KMS-11 (cell line): Measurements from ENCODE around the gene HECW1.

Experiments used
- H2AFZ ChIP-seq: fragments of 200-600 bp; sonication (generic); 2 replicates; pipeline ENCODE4 v1.6.1; 2016; ENCODE audit warnings: antibody characterized with exemption, mixed run types, low read depth
- H3K27ac ChIP-seq: fragments of 200-600 bp; sonication (generic); 2 replicates; pipeline ENCODE4 v1.6.1; 2016; ENCODE audit warnings: mild to moderate bottlenecking, mixed run types
- H3K27me3 ChIP-seq: fragments of 200-600 bp; sonication (generic); 2 replicates; pipeline ENCODE4 v1.6.1; 2017; ENCODE audit warnings: mild to moderate bottlenecking, low read depth, mixed run types, moderate library complexity; ENCODE audit not compliant: insufficient read depth
- H3K36me3 ChIP-seq: fragments of 200-600 bp; sonication (generic); 2 replicates; pipeline ENCODE4 v1.6.1; 2017; ENCODE audit warnings: mild to moderate bottlenecking, mixed run types; ENCODE audit not compliant: insufficient read depth
- H3K4me1 ChIP-seq: fragments of 200-600 bp; sonication (generic); 2 replicates; pipeline ENCODE4 v1.6.1; 2016; ENCODE audit warnings: mild to moderate bottlenecking, low read depth, mixed run types; ENCODE audit not compliant: poor library complexity, severe bottlenecking
- H3K4me2 ChIP-seq: fragments of 200-600 bp; sonication (generic); 2 replicates; pipeline ENCODE4 v1.7.0; 2016; ENCODE audit warnings: mild to moderate bottlenecking, mixed run types
- H3K4me3 ChIP-seq: fragments of 200-600 bp; sonication (generic); IDR thresholded peaks from 2 replicates; pipeline ENCODE4 v1.6.1; 2017; ENCODE audit warnings: low read depth, low read length, mixed read lengths; ENCODE audit not compliant: insufficient read depth
- H3K79me2 ChIP-seq: fragments of 200-600 bp; sonication (generic); 2 replicates; pipeline ENCODE4 v1.6.1; 2016; ENCODE audit warnings: low read depth, mixed run types; ENCODE audit not compliant: insufficient read depth
- H3K9ac ChIP-seq: fragments of 200-600 bp; sonication (generic); 2 replicates; pipeline ENCODE4 v1.6.1; 2016; ENCODE audit warnings: mild to moderate bottlenecking, mixed run types
- H4K20me1 ChIP-seq: fragments of 200-600 bp; sonication (generic); 2 replicates; pipeline ENCODE4 v1.6.1; 2016; ENCODE audit warnings: mild to moderate bottlenecking, mixed run types; ENCODE audit not compliant: insufficient read depth
- TF ChIP-seq, protein P1 (sequence below): fragments of 200-600 bp; sonication (generic); conservative IDR thresholded peaks from 2 replicates; pipeline ENCODE4 v1.6.1; 2017; ENCODE audit warnings: low read depth, mild to moderate bottlenecking, antibody characterized with exemption, low read length, moderate library complexity, mixed read lengths

Gene HECW1

DNA sequence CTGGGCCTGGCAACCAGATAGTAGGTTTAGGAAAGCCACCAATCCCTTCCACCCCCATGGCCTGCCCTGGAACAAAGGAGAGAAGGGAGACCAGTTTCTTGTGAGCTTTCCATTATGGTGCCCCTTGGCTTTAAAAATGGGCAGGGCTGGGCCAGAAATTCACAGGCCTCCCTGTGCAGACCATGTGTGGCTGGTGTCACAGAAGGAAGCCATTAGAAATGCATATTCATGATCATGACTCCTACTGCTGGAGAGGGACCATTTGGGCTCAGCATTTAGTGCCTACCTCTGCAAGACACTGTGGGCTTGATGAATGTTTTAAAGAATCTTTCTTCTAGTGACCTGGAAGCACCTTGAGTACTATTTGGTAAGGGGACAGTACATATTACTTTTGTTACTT is 108.3 kb downstream of the HECW1 start:
- Histone ChIP-seq H3K27ac (no peak overlapping the region), H3K9ac (no peak overlapping the region), H2AFZ (no peak overlapping the region), H3K4me2 (no peak overlapping the region), H3K79me2 (no peaks in the 10 kb centered on the region), H3K27me3 (no peaks in the 10 kb centered on the region), H3K36me3 (no peaks in the 10 kb centered on the region), H3K4me1 (no peaks in the 10 kb centered on the region), H4K20me1 (no peaks in the 10 kb centered on the region), H3K4me3 (no peak overlapping the region)
- TF ChIP-seq, protein P1, sequence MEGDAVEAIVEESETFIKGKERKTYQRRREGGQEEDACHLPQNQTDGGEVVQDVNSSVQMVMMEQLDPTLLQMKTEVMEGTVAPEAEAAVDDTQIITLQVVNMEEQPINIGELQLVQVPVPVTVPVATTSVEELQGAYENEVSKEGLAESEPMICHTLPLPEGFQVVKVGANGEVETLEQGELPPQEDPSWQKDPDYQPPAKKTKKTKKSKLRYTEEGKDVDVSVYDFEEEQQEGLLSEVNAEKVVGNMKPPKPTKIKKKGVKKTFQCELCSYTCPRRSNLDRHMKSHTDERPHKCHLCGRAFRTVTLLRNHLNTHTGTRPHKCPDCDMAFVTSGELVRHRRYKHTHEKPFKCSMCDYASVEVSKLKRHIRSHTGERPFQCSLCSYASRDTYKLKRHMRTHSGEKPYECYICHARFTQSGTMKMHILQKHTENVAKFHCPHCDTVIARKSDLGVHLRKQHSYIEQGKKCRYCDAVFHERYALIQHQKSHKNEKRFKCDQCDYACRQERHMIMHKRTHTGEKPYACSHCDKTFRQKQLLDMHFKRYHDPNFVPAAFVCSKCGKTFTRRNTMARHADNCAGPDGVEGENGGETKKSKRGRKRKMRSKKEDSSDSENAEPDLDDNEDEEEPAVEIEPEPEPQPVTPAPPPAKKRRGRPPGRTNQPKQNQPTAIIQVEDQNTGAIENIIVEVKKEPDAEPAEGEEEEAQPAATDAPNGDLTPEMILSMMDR = no peak

GRCh38 chr7:43229801-43230200 is 117.4 kb downstream of the HECW1 start:
- H4K20me1 ChIP-seq = no peaks in the 10 kb centered on the region
- TF ChIP-seq, protein P1 = no peak
- H3K4me2 ChIP-seq = no peak overlapping the region
- no peak overlapping the region for H2AFZ ChIP-seq
- no peaks in the 10 kb centered on the region for H3K4me1 ChIP-seq
- no peak overlapping the region for H3K27ac ChIP-seq
- no peak overlapping the region for H3K4me3 ChIP-seq
- no peaks in the 10 kb centered on the region for H3K27me3 ChIP-seq
- no peaks in the 10 kb centered on the region for H3K79me2 ChIP-seq
- no peaks in the 10 kb centered on the region; the same call in 1 of the 2 replicates for H3K36me3 ChIP-seq
- no peak overlapping the region for H3K9ac ChIP-seq

- TF ChIP-seq, protein P1 = no peak
- no peaks in the 10 kb centered on the region for H3K4me1 ChIP-seq
- H3K9ac ChIP-seq = no peak overlapping the region
- no peak overlapping the region for H3K4me3 ChIP-seq
- no peaks in the 10 kb centered on the region for H4K20me1 ChIP-seq
- H3K79me2 ChIP-seq = no peaks in the 10 kb centered on the region
- H3K27me3 ChIP-seq = no peaks in the 10 kb centered on the region
- no peak overlapping the region for H2AFZ ChIP-seq
- H3K36me3 ChIP-seq = no peaks in the 10 kb centered on the region; the same call in 1 of the 2 replicates
- H3K27ac ChIP-seq = no peak overlapping the region
- no peak overlapping the region for H3K4me2 ChIP-seq
Measured at GRCh38 chr7:43232366-43232765, 119.9 kb downstream of the HECW1 start.

DNA sequence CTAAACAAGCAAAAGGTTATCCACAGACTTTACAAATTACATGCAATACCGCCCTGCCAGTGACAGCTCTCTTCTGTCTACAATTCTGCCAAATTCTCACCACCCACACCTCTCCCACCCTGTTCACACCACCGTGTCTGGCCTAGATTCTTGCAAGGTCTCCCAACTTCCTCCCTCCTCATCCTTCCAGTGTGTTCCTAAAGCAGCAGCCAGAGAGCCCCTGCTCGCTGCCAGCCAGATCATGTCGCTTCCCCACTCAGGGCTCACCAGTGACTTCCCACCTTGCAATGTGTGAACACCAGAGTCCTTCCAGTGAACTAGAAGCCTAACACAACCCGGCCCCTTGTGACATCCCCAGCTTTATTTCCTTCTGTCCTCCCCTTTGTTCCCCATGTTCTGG is 121.6 kb downstream of the HECW1 start:
- Histone ChIP-seq H3K4me1 (no peaks in the 10 kb centered on the region), H3K4me3 (no peak overlapping the region), H3K9ac (no peak overlapping the region), H3K4me2 (no peak overlapping the region), H2AFZ (no peak overlapping the region), H3K27me3 (no peaks in the 10 kb centered on the region), H3K36me3 (no peaks in the 10 kb centered on the region), H3K79me2 (no peaks in the 10 kb centered on the region), H4K20me1 (no peaks in the 10 kb centered on the region), H3K27ac (no peak overlapping the region)
- TF ChIP-seq, protein P1 = no peak
